PC-3 (cell line): Measurements from ENCODE around the gene WNT1. TPM values are rescaled to one million over a fixed set of nuclear protein-coding genes. Genes with fewer than 3 reads are reported as not detected.

ENCODE experiments used
- ATAC-seq: fragments of 200-7000 bp; cut with Tn5 transposase; 2 replicates; pipeline ENCODE4 v1.9.1; 2020; ENCODE audit warnings: mild to moderate bottlenecking, moderate library complexity
- BruUV-seq: library from RNA; stranded (reverse); fragments of 400-500 nt; replicated peaks from 2 replicates; lab custom pipeline; 2021; lab: Mats Ljungman, UMichigan
- CTCF ChIA-PET: fragments of 300-600 bp; sonication (Branson Sonifier 250); formaldehyde crosslinking; loops from one replicate; lab custom pipeline; 2022; ENCODE audit warnings: antibody characterized with exemption; lab: Charles Lee
- POLR2A ChIA-PET: fragments of 300-600 bp; sonication (Branson Sonifier 250); formaldehyde crosslinking; loops from one replicate; lab custom pipeline; 2022; ENCODE audit warnings: antibody characterized with exemption; ENCODE audit not compliant: unreplicated experiment; lab: Charles Lee
- DNase-seq: peaks from one replicate; pipeline ENCODE4 v3.0.0-alpha.2; 2015
- H2AFZ ChIP-seq: fragments of 300-600 bp; sonication (generic); 2 replicates; pipeline ENCODE4 v1.6.0; 2016; ENCODE audit warnings: antibody characterized with exemption, low read length
- H3F3A ChIP-seq: fragments of 300-600 bp; sonication (generic); one replicate; pipeline ENCODE4 v1.6.0; 2017; ENCODE audit warnings: antibody characterized with exemption, low read length, control low read depth, mild to moderate bottlenecking; ENCODE audit not compliant: unreplicated experiment
- H3K27ac ChIP-seq: fragments of 300-600 bp; sonication (generic); 2 replicates; pipeline ENCODE4 v1.5.1; 2016; ENCODE audit warnings: mild to moderate bottlenecking, low read length
- H3K27me3 ChIP-seq: fragments of 300-600 bp; sonication (generic); 2 replicates; pipeline ENCODE4 v1.6.1; 2016; ENCODE audit warnings: low read length, mixed read lengths
- H3K36me3 ChIP-seq: fragments of 300-600 bp; sonication (generic); 2 replicates; pipeline ENCODE4 v1.6.1; 2016; ENCODE audit warnings: low read depth, mixed run types, low read length, mixed read lengths
- H3K4me1 ChIP-seq: fragments of 300-600 bp; sonication (generic); 2 replicates; pipeline ENCODE4 v1.5.1; 2016; ENCODE audit warnings: low read length; ENCODE audit not compliant: insufficient read depth
- H3K4me2 ChIP-seq: fragments of 300-600 bp; sonication (generic); 2 replicates; pipeline ENCODE4 v1.6.0; 2016; ENCODE audit warnings: low read length
- H3K4me3 ChIP-seq: fragments of 300-600 bp; sonication (generic); 2 replicates; pipeline ENCODE4 v1.5.1; 2016; ENCODE audit warnings: mild to moderate bottlenecking, low read length, mixed read lengths
- H3K79me2 ChIP-seq: fragments of 300-600 bp; sonication (generic); 2 replicates; pipeline ENCODE4 v1.6.1; 2017; ENCODE audit warnings: low read length, mixed read lengths
- H3K9ac ChIP-seq: fragments of 300-600 bp; sonication (generic); 2 replicates; pipeline ENCODE4 v1.6.0; 2016; ENCODE audit warnings: mild to moderate bottlenecking, low read length
- H3K9me2 ChIP-seq: fragments of 300-600 bp; sonication (generic); replicated peaks from 2 replicates; pipeline ENCODE4 v1.6.1; 2016; ENCODE audit warnings: mixed run types, low read length, mixed read lengths
- H3K9me3 ChIP-seq: fragments of 300-600 bp; sonication (generic); 2 replicates; pipeline ENCODE4 v1.6.1; 2016; ENCODE audit warnings: low read length, mixed read lengths
- H4K20me1 ChIP-seq: fragments of 300-600 bp; sonication (generic); 2 replicates; pipeline ENCODE4 v1.6.1; 2016; ENCODE audit warnings: low read length, mixed read lengths
- CTCF ChIP-seq: fragments of 300-600 bp; sonication (generic); conservative IDR thresholded peaks from 2 replicates; pipeline ENCODE4 v1.5.1; 2017; ENCODE audit warnings: antibody characterized with exemption, low read depth, mild to moderate bottlenecking, low read length
- EZH2 ChIP-seq: fragments of 300-600 bp; sonication (generic); IDR thresholded peaks from one replicate; pipeline ENCODE4 v1.6.1; 2017; ENCODE audit warnings: antibody characterized with exemption, mild to moderate bottlenecking, low read length; ENCODE audit not compliant: unreplicated experiment
- EZH2phosphoT487 ChIP-seq: fragments of 300-600 bp; sonication (generic); IDR thresholded peaks from 2 replicates; pipeline ENCODE4 v1.6.1; 2018; ENCODE audit warnings: mild to moderate bottlenecking, antibody characterized with exemption, low read length, borderline replicate concordance
- intact Hi-C: fragments of 100-400 bp; cut with micrococcal nuclease; formaldehyde crosslinking; loops from 2 replicates; pipeline ENCODE4 v1.9.0; 2023
- total RNA-seq: library from RNA; depleted of rRNA; stranded (reverse); fragments of >200 nt; gene quantifications from 2 replicates; pipeline ENCODE4 v1.2.3, GENCODE V29; 2014

The WNT1 gene
- total RNA-seq, 1 experiment from 2014 or later: not detected

DNA sequence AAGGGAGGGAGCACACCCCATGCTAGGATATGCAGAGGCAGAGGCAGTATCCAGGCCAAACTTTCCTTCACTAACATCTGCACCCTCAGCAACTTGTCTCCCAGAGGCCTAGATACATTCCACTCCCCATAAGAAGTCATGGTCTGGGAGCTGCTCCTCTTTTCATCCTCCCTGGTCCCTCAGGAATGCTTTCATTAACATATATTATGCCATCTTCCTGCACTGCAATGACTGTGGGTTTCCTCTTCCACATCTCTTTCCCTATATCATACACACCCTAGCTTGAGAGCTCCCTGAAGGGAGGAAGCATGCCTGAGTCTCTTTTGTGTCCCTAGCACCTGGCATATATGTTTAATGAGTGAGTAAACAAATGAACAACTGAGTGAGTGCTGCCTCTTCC lies 12.4 kb downstream of the WNT1 start:
- BruUV-seq: no TSS peak
- Histone ChIP-seq H2AFZ (no peak overlapping the region), H3K79me2 (no peaks in the 10 kb centered on the region), H3K9me3 (no peaks in the 10 kb centered on the region), H3K4me1 (0 out of 2 replicates have a peak, but pooled peaks cover 6% of the 10 kb centered on the region), H3K27me3 (no peaks in the 10 kb centered on the region), H3K9ac (no peak overlapping the region), H3F3A (no peaks in the 10 kb centered on the region), H4K20me1 (no peaks in the 10 kb centered on the region), H3K27ac (no peak overlapping the region), H3K9me2 (no peaks in the 10 kb centered on the region), H3K36me3 (no peaks in the 10 kb centered on the region), H3K4me2 (no peak overlapping the region), H3K4me3 (no peak overlapping the region)
- CTCF ChIA-PET: no interaction called here
- POLR2A ChIA-PET: no interaction called here
- intact Hi-C loops: no loop called here
- ATAC-seq: no peak
- no peak for DNase-seq
- TF ChIP-seq EZH2phosphoT487 (no peak), EZH2 (no peak), CTCF (no peak)

- Histone ChIP-seq H2AFZ (no peak overlapping the region), H3K79me2 (no peaks in the 10 kb centered on the region), H3K4me3 (no peak overlapping the region), H3K9ac (no peak overlapping the region), H4K20me1 (no peaks in the 10 kb centered on the region), H3K9me3 (no peaks in the 10 kb centered on the region), H3K9me2 (no peaks in the 10 kb centered on the region), H3K36me3 (no peaks in the 10 kb centered on the region), H3K4me2 (no peak overlapping the region), H3K4me1 (0 out of 2 replicates have a peak, but pooled peaks cover 6% of the 10 kb centered on the region), H3F3A (no peaks in the 10 kb centered on the region), H3K27me3 (no peaks in the 10 kb centered on the region), H3K27ac (no peak overlapping the region)
- DNase-seq (no peak), ATAC-seq (no peak)
- TF ChIP-seq EZH2phosphoT487: no peak
- TF ChIP-seq EZH2: no peak
- TF ChIP-seq CTCF: no peak
- POLR2A ChIA-PET: no interaction called here
- CTCF ChIA-PET: no interaction called here
- BruUV-seq: no TSS peak
- intact Hi-C loops: no loop called here
Observed at GRCh38 chr12:48991247-48992050, 13.3 kb downstream of the WNT1 start.

- Histone ChIP-seq H3K4me1 (peaks cover 9% of the 10 kb centered on the region; the same call in 1 of the 2 replicates), H4K20me1 (no peaks in the 10 kb centered on the region), H3K9me2 (no peaks in the 10 kb centered on the region), H3K4me2 (no peak overlapping the region), H3K9ac (no peak overlapping the region), H3K79me2 (no peaks in the 10 kb centered on the region), H3K36me3 (no peaks in the 10 kb centered on the region), H3F3A (no peaks in the 10 kb centered on the region), H3K27me3 (no peaks in the 10 kb centered on the region), H3K4me3 (no peak overlapping the region), H3K9me3 (no peaks in the 10 kb centered on the region), H3K27ac (no peak overlapping the region), H2AFZ (no peak overlapping the region)
- ATAC-seq: no peak
- intact Hi-C loops: no loop called here
- no peak for TF ChIP-seq CTCF
- TF ChIP-seq EZH2: no peak
- TF ChIP-seq EZH2phosphoT487: no peak
- CTCF ChIA-PET: interaction anchor here (0.6 to 0.9 kb wide), 2 partner anchors 14 to 126 kb away, joined by 3 to 6 read pairs; no protein-coding TSS in a partner anchor
- peak; percentile 28 for DNase-seq
- POLR2A ChIA-PET: no interaction called here
- no TSS peak for BruUV-seq
Observed at GRCh38 chr12:48993787-48994186, 15.7 kb downstream of the WNT1 start.
